GM18520 (cell line): ENCODE data around the gene AMZ2.
"Not testable (repeated sequence)": the region's sequence is repeated elsewhere in the genome, so short reads cannot be mapped to it uniquely, and the experiment has no call there.

Experiments used
- ATAC-seq: cut with Tn5 transposase; IDR thresholded peaks from one replicate; pipeline ENCODE4 v1.9.1; 2021; ENCODE audit not compliant: unreplicated experiment

AMZ2 gene

DNA sequence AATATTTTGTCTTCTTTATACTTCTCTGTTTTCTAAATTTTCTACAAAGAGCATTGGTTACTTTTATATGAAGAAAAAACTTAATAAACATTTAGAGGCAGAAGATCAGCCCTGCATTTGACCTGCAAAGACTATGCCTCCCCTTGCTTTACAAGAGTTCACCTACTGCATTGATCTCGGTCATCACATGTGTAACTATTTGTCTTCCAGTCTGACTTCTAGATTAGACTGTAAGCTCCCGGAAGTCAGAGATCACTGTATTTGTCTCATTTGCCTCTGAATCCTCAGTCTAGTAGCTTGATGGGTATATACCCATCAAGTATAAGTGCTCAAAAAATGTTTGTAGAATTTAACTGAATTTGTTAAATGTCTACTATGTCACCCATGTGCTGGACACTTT is 27.7 kb upstream of the AMZ2 start:
- ATAC-seq, result not testable (repeated sequence)

DNA sequence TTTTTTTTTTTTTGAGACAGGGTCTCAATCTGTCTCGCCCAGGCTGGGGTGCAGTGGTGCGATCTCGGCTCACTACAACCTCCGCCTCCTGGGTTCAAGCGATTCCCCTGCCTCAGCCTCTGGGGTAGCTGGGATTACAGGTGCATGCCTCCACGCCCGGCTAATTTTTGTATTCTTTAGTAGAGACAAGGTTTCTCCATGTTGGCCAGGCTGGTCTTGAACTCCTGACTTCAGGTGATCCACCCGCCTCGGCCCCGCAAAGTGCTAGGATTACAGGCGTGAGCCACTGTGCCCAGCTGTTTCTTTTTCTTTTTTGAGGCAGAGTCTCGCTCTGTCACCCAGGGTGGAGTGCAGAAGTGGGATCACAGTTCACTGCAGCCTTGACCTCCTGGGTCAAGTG is 27.1 kb upstream of the AMZ2 start:
- not testable (repeated sequence) for ATAC-seq

DNA sequence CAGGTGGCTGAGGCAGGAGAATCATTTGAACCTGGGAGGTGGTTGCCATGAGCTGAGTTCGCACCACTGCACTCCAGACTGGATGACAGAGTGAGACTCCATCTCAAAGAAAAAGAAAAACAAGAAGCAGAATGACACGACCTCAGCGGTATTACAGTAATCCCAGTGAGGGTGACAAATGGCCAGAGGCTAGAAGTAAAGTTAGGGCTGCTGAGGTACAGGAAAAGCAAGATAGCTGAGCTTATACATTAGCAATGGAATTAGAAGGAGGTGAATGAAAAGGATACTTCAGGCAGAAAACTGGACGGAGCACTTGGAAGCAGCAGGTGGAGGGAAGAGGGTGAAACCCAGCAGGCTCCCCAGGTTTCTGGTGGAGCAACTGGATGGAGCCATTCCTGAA is 26.1 kb upstream of the AMZ2 start:
- ATAC-seq, result no peak

DNA sequence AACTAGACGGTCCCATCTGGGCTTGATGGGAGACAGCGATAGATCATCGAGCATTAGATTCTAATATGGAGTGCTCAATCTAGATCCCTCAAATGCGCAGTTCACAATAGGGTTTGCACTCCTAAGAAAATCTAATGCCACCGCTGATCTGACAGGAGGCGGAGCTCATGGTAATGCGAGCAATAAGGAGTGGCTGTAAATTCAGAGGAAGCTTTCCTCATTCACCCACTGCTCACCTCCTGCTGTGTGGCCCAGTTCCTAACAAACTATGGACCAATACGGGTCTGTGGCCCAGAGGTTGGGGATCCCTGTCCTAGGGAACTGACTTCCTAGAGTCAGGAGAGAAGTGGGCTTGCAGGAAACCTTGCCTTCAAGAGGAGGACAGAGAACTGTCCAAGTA is 25.2 kb upstream of the AMZ2 start:
- ATAC-seq, result no peak

DNA sequence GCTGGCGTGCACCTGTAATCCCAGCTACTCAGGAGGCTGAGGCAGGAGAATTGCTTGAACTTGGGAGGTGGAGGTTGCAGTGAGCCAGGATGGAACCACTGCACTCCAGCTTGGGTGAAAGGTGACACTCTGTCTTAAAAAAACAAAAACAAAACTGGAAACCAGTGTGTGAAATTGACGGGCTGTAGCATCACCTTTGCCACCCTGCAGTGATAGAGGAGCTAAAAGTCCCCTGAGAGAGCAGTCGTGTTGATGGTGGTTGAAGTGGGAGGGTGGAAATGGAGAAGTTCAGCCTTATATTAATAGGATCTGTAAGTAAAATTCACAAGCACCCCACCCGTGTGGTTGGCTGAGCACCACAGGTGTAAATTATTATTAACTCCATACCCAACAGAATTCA is 22.8 kb upstream of the AMZ2 start:
- ATAC-seq, result peak; percentile 66

DNA sequence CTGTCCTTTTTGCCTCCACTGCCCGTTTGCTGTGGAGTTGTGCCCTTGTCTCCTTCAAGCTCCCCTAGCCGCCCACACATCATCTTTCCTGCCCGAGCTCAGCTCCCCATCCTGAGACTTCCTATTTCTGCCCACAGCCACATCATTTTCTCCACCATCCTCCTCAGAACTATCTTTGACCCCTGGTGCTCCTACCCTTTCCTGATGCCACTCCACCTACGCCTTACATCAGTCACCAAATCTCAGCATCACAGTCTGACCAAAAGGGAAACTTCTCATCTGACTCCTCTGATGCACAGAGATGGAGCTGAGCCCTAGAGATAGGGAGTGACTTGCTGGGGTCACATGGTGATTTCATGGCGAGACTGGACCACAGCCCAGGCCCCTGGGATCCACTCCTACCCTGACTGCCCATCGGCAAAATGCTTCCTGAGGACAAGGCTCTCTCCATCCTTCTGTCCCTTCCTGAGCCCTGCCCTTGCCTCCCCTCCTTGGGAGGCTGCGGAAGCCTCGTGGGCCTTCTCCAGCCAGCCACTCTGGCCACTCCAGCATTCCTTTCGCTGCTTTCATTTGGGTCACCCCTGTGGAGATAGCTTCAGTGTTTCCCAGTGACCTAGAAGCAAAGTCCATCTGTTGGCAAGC is 19.7 kb upstream of the AMZ2 start:
- not testable (repeated sequence) for ATAC-seq

DNA sequence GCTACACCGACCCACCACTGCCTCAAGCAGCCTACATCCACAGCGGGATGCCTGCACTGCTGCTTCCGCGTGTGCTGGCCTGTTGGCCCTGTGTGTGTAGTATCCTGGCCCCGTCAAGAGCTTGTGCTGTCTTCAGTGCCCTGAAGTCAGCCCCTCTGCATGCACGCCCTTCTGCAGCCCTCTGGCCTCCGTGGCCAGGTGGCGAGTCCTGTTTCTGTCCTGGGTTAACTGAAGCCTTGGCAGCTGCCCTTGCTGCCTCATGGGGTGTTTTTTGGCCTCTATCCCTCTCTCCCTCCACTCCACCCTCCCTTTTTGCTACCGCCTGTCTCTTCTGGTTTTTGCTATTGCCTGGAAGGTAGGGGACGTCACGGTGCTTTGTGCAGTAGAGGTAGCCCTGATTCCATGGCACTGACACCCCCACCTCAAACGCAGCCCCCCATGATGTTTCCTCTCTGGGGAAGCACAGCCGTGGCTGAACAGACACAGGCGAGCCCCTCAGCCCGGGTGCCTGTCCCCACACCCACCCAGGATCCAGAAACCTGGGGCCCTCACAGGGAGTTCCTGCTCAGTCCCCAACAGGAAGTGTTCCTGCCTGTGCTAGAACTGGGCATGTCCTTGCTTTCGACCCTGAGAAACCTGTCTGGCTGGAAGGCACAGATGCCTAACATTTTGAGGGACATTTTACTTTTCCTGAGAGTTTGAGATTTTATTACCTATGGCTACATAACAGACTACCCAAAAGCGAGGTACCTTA is 18.8 kb upstream of the AMZ2 start:
- ATAC-seq, result no peak

DNA sequence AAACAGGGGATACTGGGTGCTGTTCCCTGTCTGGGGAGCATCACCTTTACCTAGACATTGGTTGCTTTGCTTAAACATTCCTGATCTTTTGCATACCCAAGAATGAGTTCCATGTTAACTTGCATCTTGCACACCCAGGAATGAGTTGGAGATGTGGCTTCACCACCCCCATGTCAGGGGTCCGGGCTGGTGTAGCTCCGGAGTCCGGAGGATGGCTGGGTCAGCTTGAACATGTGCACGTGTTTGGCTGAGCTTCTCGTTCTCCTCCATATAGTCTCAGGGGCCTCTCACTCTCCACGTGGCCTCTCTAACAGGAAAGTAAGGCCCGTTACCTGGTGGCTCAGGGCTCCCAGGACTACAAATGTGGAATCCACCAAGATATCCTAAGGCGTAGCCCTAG is 18.2 kb upstream of the AMZ2 start:
- ATAC-seq, result no peak

DNA sequence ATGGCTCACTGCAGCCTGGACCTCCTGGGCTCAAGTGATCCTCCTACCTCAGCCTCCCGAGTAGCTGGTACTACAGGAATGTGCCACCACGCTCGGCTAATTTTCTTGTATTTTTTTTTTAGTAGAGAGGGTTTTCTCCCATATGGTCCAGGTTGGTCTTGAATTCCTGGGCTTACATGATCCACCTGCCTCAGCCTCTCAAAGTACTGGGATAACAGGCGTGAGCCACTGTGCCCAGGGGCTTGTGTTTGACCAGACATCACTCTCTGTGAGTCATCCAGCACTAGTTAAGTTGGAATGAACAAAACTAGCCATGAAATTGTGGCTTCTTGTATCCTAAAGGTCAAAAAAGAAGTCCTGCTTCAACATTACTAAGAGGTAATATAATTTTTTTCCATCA is 16.7 kb upstream of the AMZ2 start:
- ATAC-seq, result not testable (repeated sequence)

DNA sequence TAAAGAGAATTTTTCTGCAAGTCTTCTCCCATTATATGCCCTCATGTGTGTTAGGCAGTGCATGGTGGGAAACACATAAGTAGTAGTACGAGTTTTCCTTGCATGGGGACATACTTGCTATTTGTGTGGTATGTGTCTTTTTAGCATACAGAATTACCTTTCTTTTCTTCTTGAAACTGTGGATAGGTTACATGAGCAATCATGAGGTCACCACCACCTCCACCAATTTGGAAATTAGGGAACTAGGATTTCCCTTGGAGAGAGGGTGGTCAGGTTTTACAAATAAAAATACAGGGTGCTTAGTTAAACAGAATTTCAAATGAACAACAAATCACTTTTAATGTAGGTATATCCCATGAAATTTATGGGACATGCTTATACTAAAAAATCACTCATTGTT is 16.3 kb upstream of the AMZ2 start:
- no peak for ATAC-seq

DNA sequence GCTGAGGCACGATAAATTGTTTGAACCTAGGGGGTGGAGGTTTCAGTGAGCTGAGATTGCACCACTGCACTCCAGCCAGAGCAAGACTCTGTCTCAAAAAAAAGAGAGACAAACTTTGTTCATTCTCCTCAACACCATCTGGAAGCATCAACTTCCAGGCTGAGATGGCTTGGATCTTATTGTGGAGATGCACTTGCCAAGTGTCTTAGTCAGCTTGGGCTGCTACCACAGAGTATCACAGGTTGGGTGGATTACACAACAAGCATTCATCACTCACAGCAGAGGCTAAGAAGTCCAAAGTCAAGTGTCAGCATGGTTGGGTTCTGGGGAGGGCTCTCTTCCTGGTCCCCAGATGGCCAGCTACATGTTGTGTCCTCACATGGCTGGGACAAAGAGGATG is 15.1 kb upstream of the AMZ2 start:
- ATAC-seq, result not testable (repeated sequence)

DNA sequence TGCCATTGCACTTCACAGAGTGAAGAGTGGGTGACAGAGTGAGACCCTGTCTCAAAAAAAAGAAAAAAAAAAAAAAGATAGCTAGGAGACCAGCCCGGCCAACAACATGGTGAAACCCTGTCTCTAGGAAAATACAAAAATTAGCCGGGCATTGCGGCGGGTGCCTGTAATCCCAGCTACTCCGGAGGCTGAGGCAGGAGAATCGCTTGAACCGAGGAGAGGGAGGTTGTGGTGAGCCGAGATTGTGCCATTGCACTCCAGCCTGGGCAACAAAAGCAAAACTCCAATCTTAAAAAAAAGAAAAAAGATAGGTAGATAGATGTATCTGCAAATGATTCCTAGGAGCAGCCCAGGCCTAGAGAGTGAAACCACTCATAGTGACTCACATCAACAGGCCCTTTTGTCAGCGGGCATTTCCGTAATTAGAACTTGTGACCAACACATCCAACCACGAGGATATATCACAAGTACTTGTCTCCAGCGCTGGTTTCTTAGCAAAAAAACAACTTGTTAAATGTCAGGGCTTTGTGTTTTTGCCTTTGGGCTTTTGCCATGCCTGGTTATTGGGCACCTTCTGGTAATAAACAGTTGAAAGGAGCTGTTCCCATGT is 13.0 kb upstream of the AMZ2 start:
- ATAC-seq, result peak; percentile 29

DNA sequence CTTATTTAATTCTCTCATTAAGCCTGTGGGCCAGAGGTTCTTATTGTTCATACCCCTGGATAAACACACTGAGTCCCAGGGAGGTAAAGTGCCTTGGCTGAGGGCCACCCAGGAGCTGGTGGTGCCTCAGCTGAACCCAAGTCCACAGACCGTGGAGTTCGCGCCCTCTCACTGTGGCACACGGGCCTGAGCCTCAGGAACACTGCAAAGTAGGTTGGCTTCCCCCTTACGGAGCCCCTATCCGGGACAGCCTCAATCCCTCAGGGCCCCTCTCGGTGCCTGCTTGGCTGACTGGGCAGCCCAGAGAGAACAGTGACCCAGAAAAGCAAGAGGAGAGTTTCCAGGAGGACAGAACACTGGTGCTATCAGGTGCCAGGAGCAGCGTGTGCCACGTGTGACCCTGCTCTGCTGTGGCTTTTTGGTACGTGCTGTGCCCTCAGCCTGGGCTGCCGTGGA is 12.5 kb upstream of the AMZ2 start:
- peak; percentile 0 for ATAC-seq

DNA sequence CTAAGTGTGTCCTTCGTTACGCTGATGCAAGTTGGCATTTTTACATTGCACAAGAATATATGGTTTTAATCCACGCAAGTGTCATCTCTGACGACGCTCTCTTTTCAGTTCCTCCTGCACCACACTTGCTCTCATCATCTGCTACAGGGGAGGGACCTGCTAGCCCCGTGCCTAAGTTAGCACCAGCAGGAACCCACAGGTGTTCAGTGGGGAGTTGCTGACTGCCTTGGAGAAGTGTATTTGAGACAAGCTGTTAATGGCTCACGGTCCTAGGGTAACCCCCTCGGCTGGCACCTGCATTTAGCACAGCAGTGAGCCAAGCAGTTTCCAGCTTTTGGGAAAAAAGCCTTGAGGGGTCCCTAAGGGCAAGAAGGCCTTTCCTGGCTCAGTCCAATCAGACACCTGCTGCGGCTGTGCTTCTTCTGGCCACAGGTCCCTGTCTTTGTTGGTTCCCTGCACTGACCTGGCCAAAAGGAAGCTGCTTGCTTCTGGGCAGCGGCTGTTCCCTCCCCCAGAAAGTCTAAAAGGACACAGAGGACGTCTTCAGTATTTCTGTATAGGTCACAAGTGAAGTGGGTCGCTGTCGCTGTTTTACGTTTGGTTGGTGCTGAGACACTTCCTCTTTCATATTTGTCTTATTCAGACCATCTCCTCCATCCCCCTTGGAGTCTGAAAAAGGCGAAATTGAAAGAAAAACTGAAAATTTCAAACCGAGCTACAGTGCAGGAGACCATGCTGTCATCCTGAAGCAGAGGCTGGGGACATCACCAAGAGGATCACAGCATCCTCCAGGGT is 10.3 kb upstream of the AMZ2 start:
- peak; percentile 55 for ATAC-seq

DNA sequence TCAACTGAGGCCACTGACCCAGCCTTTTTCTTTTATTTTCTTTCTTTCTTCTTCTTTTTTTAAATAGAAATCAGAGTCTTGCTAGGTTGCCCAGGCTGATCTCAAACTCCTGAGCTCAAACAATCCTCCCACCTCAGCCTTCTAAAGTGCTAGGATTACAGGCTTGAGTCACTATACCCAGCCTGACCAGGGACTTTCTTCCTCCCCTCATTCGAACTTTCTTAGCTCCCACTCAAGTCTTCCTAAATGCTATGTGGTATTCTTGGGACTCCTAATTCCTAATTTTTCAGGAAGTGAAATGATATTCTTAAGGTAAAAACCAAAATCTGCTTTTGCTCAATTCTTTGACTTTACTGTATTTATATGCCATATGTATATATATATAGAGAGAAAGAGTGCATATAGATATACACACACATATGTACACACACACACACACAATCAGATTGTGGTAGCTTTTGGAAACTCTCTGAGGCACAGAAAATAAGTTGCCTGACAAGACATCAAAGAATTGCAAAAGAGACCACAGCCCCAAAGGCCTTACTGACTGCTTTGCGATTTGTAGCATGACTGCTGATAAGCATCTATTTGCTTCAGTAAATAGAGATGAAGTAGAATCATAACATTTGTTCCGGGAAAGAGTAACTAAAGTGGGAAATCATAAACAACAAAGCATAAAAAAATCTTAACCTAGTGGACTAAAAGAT is 9.5 kb upstream of the AMZ2 start:
- ATAC-seq, result no peak

DNA sequence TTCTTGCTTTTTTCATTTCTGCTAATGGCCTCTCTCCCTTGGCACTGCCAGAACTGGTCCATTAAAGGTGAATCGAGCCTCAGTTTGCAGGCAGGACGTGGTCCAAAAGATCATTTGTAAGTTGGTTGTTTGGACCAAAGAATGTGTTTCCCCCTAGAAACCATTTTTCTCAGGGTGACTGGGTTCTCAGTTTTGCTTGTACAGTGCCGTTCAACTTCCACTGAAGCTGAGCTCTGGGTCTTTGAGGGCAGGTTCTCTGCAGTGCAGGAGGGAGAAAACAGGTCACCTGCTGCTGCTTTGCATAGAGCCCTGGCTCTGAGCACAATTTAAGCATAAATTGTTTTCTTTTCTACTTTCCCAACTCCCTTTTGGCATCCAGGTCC is 9.0 kb upstream of the AMZ2 start:
- ATAC-seq, result no peak

DNA sequence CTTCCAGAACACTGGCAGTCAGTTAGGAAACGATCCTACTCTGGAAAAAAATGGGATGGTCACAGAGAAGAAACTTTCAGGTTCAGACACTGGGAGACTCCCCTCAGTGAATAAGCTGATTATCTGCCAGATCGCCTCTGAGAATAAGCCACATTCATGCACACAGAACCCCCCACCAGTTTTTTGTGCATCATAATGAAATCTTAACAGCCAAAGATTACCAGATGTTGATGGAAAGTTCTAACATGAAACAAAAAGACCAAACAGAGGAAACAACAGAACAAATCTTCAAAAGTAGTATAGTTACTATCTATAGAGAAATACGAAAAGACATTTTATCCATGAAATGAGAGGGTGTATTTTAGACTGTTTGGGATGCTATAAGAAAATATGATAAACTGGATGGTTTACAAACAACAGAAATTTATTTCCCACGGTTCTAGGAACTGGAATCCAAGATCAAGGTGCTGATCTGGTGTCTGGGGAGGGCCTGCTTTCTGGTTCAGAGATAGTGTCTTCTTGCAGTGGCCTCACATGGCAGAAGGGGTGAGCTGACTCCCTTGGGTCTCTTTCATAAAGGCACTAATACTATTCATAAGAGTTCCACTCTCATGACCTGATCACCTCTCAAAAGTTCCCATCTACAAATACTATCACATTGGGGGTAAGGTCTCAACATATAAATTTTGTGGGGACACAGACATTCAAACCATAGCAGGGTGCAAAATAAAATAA is 8.0 kb upstream of the AMZ2 start:
- ATAC-seq, result no peak

DNA sequence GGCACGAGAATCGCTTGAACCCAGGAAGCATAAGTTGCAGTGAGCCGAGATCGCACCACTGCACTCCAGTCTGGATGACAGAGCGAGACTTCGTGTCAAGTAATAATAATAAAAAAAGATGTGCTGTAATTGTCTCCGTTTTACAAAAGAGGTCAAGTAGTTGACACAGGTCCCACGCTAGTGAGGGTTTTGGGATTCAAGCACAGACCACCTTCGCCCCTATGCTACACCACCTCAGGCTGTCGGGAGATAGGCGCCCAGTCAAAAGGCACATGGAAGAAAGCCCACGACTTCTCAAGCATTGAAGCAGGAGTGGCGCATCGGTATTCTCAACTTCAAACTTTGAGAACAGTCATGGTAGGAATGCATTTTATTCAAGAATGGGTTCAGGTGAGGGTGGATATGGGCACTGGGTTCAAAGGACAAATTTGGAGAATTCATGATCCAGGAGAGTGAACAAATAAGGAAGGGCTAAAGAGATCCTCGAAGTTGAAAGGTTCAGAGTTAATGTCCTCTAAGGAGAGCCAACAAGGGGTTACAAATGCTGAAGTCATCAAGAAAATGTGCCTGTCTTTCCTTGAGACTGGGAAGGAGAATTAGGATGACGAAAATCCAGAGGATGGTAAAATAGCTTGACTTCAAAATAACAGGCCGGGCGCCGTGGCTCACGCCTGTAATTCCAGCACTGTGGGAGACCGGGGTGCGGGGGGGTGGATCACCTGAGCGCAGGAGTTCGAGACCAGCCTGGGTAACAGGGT is 1.4 kb upstream of the AMZ2 start:
- ATAC-seq, result no peak

DNA sequence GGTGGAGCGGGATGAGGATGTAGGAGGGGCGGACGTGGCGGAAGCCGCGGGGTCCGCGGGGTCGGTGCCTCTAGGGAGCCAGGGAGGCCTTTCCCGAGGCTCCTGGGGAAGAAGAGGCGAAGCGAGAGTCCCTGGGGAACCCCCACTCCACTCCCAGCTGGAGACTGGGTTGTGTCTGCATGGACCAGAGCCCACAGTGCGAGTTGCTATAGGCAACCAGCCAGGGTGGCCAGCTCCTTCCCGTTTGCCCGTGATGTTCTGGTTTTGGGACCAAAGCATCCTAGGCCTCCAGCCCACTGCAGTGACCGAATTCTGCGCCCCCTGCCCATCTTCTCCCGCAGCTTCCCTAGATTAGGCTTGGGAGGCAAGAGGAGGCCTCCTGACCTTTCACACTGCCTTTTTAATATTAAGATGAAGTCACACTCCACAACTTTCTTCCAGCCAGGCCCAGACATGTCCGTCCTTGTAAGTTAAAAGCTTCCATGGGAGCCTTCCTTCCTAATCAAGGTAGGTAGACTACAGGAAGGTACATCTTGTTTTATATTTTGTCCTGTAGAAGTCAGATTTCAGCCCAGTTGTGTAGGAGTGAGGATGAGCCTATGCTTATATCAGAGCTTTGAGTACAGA is 469 bp downstream of the AMZ2 start:
- peak; percentile 17 for ATAC-seq
